ENCODE results near the gene MIER2.

DNA sequence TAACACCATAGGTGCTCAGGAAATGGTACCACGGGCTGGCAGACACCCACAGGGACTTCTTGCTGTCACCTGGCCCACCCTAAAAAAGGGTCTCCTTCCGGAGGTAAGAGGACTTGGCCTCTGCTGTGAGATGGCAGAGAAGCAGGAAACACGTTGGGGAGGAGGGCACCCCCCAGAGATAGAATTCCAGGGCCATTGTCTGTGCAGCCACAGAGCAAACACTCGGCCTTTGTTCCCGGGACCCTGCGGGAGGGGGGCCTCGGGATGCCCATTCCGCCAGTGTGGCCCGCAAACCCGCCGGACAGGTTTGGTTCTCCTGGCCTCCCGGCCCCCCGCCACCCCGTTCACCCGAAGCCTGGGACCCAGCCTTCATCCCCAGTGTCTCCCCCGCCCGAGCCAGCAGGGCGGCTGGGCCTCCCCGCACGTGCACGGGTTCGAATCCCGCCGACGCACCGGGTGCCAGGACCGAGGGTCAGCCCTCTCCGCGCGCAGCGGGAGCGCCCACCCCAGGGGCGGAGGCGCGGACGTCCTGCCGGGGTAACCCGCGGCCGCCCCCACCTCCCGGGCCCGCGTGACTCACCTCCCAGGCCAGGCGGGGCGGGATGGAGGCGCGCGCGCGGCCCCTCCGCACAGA is 54.1 kb downstream of the MIER2 start:
- TF ChIP-seq L3MBTL2 (conservative IDR thresholded peaks at IDR 0.05) (no peak), ZNF384 (IDR thresholded peaks at IDR 0.05) (no peak), BHLHE40 (IDR thresholded peaks at IDR 0.05; ENCODE audit: borderline replicate concordance) (no peak), SUZ12 (IDR thresholded peaks at IDR 0.05) (no peak), HDGF (IDR thresholded peaks at IDR 0.05; ENCODE audit: borderline replicate concordance) (no peak), TARDBP (IDR thresholded peaks at IDR 0.05) (no peak), ELF4 (IDR thresholded peaks at IDR 0.05) (no peak), FOXK2 (IDR thresholded peaks at IDR 0.05) (no peak)
- TF ChIP-seq, protein P1, sequence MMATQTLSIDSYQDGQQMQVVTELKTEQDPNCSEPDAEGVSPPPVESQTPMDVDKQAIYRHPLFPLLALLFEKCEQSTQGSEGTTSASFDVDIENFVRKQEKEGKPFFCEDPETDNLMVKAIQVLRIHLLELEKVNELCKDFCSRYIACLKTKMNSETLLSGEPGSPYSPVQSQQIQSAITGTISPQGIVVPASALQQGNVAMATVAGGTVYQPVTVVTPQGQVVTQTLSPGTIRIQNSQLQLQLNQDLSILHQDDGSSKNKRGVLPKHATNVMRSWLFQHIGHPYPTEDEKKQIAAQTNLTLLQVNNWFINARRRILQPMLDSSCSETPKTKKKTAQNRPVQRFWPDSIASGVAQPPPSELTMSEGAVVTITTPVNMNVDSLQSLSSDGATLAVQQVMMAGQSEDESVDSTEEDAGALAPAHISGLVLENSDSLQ (IDR thresholded peaks at IDR 0.05): no peak
